ENCODE results near the gene TRIM64.
"Not testable (repeated sequence)": the region's sequence is repeated elsewhere in the genome, so short reads cannot be mapped to it uniquely, and the experiment has no call there.

GRCh38 chr11:89960833-89961232, 5.0 kb upstream of the TRIM64 start:
- TF ChIP-seq, protein P1, sequence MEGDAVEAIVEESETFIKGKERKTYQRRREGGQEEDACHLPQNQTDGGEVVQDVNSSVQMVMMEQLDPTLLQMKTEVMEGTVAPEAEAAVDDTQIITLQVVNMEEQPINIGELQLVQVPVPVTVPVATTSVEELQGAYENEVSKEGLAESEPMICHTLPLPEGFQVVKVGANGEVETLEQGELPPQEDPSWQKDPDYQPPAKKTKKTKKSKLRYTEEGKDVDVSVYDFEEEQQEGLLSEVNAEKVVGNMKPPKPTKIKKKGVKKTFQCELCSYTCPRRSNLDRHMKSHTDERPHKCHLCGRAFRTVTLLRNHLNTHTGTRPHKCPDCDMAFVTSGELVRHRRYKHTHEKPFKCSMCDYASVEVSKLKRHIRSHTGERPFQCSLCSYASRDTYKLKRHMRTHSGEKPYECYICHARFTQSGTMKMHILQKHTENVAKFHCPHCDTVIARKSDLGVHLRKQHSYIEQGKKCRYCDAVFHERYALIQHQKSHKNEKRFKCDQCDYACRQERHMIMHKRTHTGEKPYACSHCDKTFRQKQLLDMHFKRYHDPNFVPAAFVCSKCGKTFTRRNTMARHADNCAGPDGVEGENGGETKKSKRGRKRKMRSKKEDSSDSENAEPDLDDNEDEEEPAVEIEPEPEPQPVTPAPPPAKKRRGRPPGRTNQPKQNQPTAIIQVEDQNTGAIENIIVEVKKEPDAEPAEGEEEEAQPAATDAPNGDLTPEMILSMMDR (IDR thresholded peaks at IDR 0.05) = not testable (repeated sequence)
- not testable (repeated sequence) for TF ChIP-seq POLR2A (IDR thresholded peaks at IDR 0.05)

Data from esophagus squamous epithelium (tissue), 4 donors.